Measurements from ENCODE around the gene ERMAP.

ERMAP gene

GRCh38 chr1:42880384-42880783 lies 63.5 kb downstream of the ERMAP start:
- DNase-seq = no peak

- no peak for DNase-seq
Measured at GRCh38 chr1:42886046-42886739, 69.3 kb downstream of the ERMAP start.

DNA sequence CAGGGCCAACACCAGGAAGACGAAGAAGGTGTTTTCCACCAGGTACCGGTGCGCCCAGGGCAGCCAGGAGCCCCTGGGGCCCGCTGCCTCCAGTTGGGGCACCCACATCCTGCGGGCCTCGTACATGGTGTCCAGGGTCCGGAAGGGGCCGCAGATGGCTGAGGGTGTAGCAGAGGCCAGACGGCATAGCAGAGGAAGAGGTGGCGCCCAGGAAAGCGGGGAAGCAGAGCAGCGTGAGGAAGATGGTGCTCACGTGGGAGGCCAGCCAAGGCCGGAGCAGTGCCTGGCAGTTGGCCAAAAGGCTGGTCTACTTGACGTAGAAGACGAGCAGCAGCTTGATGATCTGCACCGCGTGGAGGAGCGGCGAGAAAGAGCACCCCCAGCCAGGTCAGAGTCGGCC lies 69.9 kb downstream of the ERMAP start:
- DNase-seq = no peak

DNA sequence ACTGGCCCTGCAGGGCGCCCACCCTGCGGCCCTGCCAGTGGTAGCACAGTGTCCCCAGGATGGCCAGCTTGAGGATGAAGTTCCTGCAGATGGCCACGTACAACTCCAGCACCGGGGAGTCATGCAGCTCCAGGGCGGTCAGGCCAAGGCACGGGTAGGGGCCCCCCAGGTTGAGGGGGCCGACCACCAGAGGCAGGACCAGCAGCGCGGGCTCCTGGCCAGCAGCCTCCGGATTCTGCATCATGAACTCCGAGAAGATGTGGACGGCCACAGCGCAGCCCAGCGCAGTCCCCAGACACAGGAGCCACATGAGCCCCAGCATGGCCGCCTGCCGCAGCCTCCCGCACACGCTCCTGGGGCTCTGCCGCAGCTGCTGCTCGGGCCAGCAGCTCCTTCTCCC lies 70.4 kb downstream of the ERMAP start:
- DNase-seq = no peak

DNA sequence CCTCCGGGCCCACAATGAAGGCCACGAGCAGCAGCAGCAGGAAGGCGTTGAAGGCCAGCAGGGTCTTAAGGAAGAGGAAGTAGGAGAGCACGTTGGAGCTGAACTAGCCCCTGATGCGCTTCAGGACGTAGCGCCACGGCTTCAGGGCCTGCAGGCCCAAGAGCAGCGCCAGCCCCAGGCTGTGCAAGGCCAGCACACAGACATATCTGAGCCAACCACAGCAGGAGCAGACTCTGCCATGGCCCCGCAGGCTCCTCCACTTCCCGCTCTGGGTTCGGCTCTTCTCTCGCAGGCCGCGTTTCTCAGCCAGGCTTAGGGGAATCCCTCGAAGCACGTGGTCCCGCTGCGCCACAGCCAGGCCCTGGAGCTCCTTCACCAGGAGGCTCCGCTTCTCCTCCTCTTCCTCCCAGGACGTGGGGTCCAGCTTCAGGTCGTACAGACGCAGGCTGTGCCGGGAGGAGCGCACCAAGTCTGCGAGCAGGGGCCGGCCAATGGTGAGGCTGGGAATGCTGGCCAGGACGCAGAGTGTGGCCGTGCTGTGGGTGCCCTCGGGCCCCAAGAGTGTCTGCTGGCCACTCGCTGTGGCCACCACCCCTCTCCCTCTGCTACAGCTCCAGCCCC lies 71.2 kb downstream of the ERMAP start:
- no peak for DNase-seq

DNA sequence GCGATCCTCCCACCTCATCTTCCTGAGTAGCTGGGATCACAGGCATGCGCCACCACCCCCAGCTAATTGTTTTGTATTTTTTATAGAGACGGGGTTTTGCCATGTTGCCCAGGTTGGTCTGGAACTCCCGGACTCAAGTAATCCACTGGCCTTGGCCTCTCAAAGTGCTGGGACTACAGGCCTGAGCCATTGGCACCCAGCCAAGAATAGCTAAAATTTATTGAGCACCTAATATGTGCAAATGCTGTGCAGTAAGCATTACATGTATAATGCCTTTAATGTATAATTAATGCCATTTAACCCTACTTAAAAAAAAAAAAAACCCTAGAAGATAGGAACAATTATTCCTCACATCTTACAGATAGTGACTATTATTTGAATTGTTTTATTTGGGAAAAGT lies 72.3 kb downstream of the ERMAP start:
- no peak for DNase-seq

GRCh38 chr1:42891465-42892138 lies 74.7 kb downstream of the ERMAP start:
- DNase-seq = no peak

All from NCI-H2171 (cell line).